Neuronal stem cell (in vitro differentiated cells): ENCODE data around the gene RPL35.

ENCODE experiments used
- DNase-seq: peaks from one replicate; pipeline ENCODE4 v3.0.0-alpha.2; 2013; ENCODE audit warnings: low spot score
- H2AFZ ChIP-seq: one replicate; pipeline ENCODE4 v1.6.1; 2013; ENCODE audit warnings: mild to moderate bottlenecking, low read length, inconsistent platforms
- H2AK5ac ChIP-seq: 2 replicates; pipeline ENCODE4 v1.6.1; 2013; ENCODE audit warnings: low read depth, mild to moderate bottlenecking, inconsistent platforms, low read length, moderate library complexity, mixed read lengths
- H2BK120ac ChIP-seq: 2 replicates; pipeline ENCODE4 v1.6.1; 2013; ENCODE audit warnings: low read depth, mild to moderate bottlenecking, inconsistent platforms, low read length, moderate library complexity, mixed read lengths
- H2BK12ac ChIP-seq: one replicate; pipeline ENCODE4 v1.6.1; 2013; ENCODE audit warnings: low read length, inconsistent platforms
- H2BK15ac ChIP-seq: 2 replicates; pipeline ENCODE4 v1.6.1; 2013; ENCODE audit warnings: mild to moderate bottlenecking, low read length, inconsistent platforms, mixed read lengths
- H2BK5ac ChIP-seq: one replicate; pipeline ENCODE4 v1.6.1; 2013; ENCODE audit warnings: inconsistent platforms, mild to moderate bottlenecking, low read length, moderate library complexity
- H3K14ac ChIP-seq: one replicate; pipeline ENCODE4 v1.6.1; 2013; ENCODE audit warnings: low read length, inconsistent platforms
- H3K18ac ChIP-seq: 2 replicates; pipeline ENCODE4 v1.6.1; 2013; ENCODE audit warnings: low read length, inconsistent platforms
- H3K23ac ChIP-seq: 2 replicates; pipeline ENCODE4 v1.6.1; 2013; ENCODE audit warnings: low read depth, mild to moderate bottlenecking, mixed read lengths, low read length, inconsistent platforms; ENCODE audit not compliant: poor library complexity
- H3K27ac ChIP-seq: replicated peaks from 3 replicates; pipeline ENCODE4 v1.5.1; 2013; ENCODE audit warnings: low read length, inconsistent platforms
- H3K27me3 ChIP-seq, 3 experiments: 2 replicates each; pipeline ENCODE4 v1.6.1; 2013; ENCODE audit warnings: low read length in 3 of 3, mild to moderate bottlenecking in 2 of 3, inconsistent platforms in 1 of 3, low read depth in 1 of 3, mixed read lengths in 1 of 3, moderate library complexity in 1 of 3; ENCODE audit not compliant: control insufficient read depth in 3 of 3, insufficient read depth in 3 of 3
- H3K36me3 ChIP-seq, 2 donors: replicated peaks in 1 of 2; 2 replicates each; pipeline ENCODE4 v1.6.1; 2013; ENCODE audit warnings: low read length in 2 of 2; ENCODE audit not compliant: control insufficient read depth in 2 of 2, insufficient read depth in 2 of 2
- H3K4ac ChIP-seq: 2 replicates; pipeline ENCODE4 v1.6.1; 2013; ENCODE audit warnings: inconsistent platforms, mild to moderate bottlenecking, low read length, moderate library complexity
- H3K4me1 ChIP-seq, 2 donors: 1 replicate in 1 of 2; 2 replicates in 1 of 2; pipeline ENCODE4 v1.6.1; 2013; ENCODE audit warnings: low read length in 2 of 2, low read depth in 1 of 2; ENCODE audit not compliant: control insufficient read depth in 2 of 2, insufficient read depth in 1 of 2
- H3K4me2 ChIP-seq: one replicate; pipeline ENCODE4 v1.6.1; 2013; ENCODE audit warnings: mild to moderate bottlenecking, low read length, inconsistent platforms; ENCODE audit not compliant: insufficient read depth, poor library complexity, severe bottlenecking
- H3K4me3 ChIP-seq, 2 donors: 2 replicates each; pipeline ENCODE4 v1.5.1; 2013; ENCODE audit warnings: low read length in 2 of 2, mild to moderate bottlenecking in 2 of 2, inconsistent platforms in 1 of 2, moderate library complexity in 1 of 2
- H3K79me1 ChIP-seq: one replicate; pipeline ENCODE4 v1.6.1; 2013; ENCODE audit warnings: low read depth, mild to moderate bottlenecking, inconsistent platforms, low read length, moderate library complexity
- H3K9ac ChIP-seq: one replicate; pipeline ENCODE4 v1.6.1; 2013; ENCODE audit warnings: mild to moderate bottlenecking, low read depth, low read length, inconsistent platforms; ENCODE audit not compliant: poor library complexity
- H3K9me3 ChIP-seq, 2 donors: replicated peaks in 1 of 2; 2 replicates each; pipeline versions ENCODE3 to v1.6.1; 2013; ENCODE audit warnings: low read length in 2 of 2, mild to moderate bottlenecking in 2 of 2, inconsistent platforms in 1 of 2, low read depth in 1 of 2, mixed read lengths in 1 of 2, moderate library complexity in 1 of 2; ENCODE audit not compliant: control insufficient read depth in 2 of 2, insufficient read depth in 1 of 2
- H4K8ac ChIP-seq: one replicate; pipeline ENCODE4 v1.6.1; 2013; ENCODE audit warnings: low read depth, mild to moderate bottlenecking, inconsistent platforms, low read length, moderate library complexity
- H4K91ac ChIP-seq: one replicate; pipeline ENCODE4 v1.6.1; 2013; ENCODE audit warnings: low read length, low read depth, mild to moderate bottlenecking, inconsistent platforms; ENCODE audit not compliant: poor library complexity
- WGBS, 2 donors: extraction: QIAGEN DNeasy Blood & Tissue Kit; methylation state at CpG; one replicate each; pipeline ENCODE4 v1.1.7; 2013; ENCODE audit warnings: missing lambda C conversion rate in 2 of 2, mixed read lengths in 1 of 2; ENCODE audit not compliant: insufficient read length in 2 of 2, insufficient replicate concordance in 1 of 2; ENCODE audit errors: extremely low coverage in 2 of 2; 5-methylcytosine and 5-hydroxymethylcytosine counted together

The RPL35 gene

GRCh38 chr9:124820698-124821623 is 40.8 kb downstream of the RPL35 start:
- Histone ChIP-seq H2AK5ac (no peak overlapping the region), H4K8ac (no peak overlapping the region), H3K27ac (no peak overlapping the region), H2AFZ (peak overlapping the region; percentile 49), H2BK12ac (no peak overlapping the region), H3K14ac (no peak overlapping the region), H3K79me1 (no peaks in the 10 kb centered on the region), H3K23ac (no peak overlapping the region), H3K27me3 (peaks cover 0 to 6% (median 0%) of the 10 kb centered on the region in 3 experiments), H2BK5ac (peak overlapping the region; percentile 7), H2BK15ac (peak overlapping the region; percentile 20), H4K91ac (no peak overlapping the region), H3K4me3 (no peak overlapping the region), H3K4ac (no peak overlapping the region), H3K4me2 (no peak overlapping the region), H3K18ac (no peak overlapping the region), H3K9ac (no peak overlapping the region), H3K9me3 (no peaks in the 10 kb centered on the region), H2BK120ac (no peak overlapping the region), H3K4me1 (peaks cover 2 to 4% of the 10 kb centered on the region in 2 donors), H3K36me3 (no peaks in the 10 kb centered on the region)
- DNase-seq: no peak
- WGBS, 2 donors: no CpG with 5 or more reads among the region's 12 CpGs

GRCh38 chr9:124818431-124819281 is 43.1 kb downstream of the RPL35 start:
- no peak overlapping the region for H2AK5ac ChIP-seq
- H2BK12ac ChIP-seq: no peak overlapping the region
- peak overlapping the region; percentile 70 for H2AFZ ChIP-seq
- H3K14ac ChIP-seq: peak overlapping the region; percentile 10
- no peak overlapping the region for H2BK5ac ChIP-seq
- H4K91ac ChIP-seq: no peak overlapping the region
- H3K79me1 ChIP-seq: no peaks in the 10 kb centered on the region
- WGBS, 2 donors: no CpG with 5 or more reads among the region's 18 CpGs
- H3K18ac ChIP-seq: peak overlapping the region; percentile 42
- H3K9ac ChIP-seq: peak overlapping the region; percentile 46
- H3K23ac ChIP-seq: peak overlapping the region; percentile 62
- no peaks in the 10 kb centered on the region for H3K9me3 ChIP-seq
- no peaks in the 10 kb centered on the region for H3K36me3 ChIP-seq
- H2BK15ac ChIP-seq: peak overlapping the region; percentile 91
- peaks cover 0 to 6% (median 0%) of the 10 kb centered on the region in 3 experiments for H3K27me3 ChIP-seq
- H3K4ac ChIP-seq: no peak overlapping the region
- H3K27ac ChIP-seq: no peak overlapping the region
- H3K4me1 ChIP-seq: peaks cover 4 to 5% of the 10 kb centered on the region in 2 donors
- H4K8ac ChIP-seq: no peak overlapping the region
- DNase-seq: no peak
- no peak overlapping the region for H3K4me2 ChIP-seq
- H2BK120ac ChIP-seq: no peak overlapping the region
- H3K4me3 ChIP-seq: no peak overlapping the region

- Histone ChIP-seq H3K27me3 (peaks cover 0 to 3% (median 0%) of the 10 kb centered on the region in 3 experiments), H3K9me3 (no peaks in the 10 kb centered on the region), H3K4ac (no peak overlapping the region), H3K4me2 (no peak overlapping the region), H3K27ac (no peak overlapping the region), H3K4me1 (peaks cover 18 to 25% of the 10 kb centered on the region in 2 donors), H3K23ac (no peak overlapping the region), H3K4me3 (no peak overlapping the region), H3K36me3 (no peaks in the 10 kb centered on the region), H3K14ac (no peak overlapping the region), H2BK12ac (no peak overlapping the region), H2BK15ac (no peak overlapping the region), H3K9ac (no peak overlapping the region), H4K91ac (no peak overlapping the region), H4K8ac (no peak overlapping the region), H2BK5ac (no peak overlapping the region), H2AK5ac (no peak overlapping the region), H3K79me1 (no peaks in the 10 kb centered on the region), H2BK120ac (no peak overlapping the region), H2AFZ (no peak overlapping the region), H3K18ac (no peak overlapping the region)
- no CpG with 5 or more reads among the region's 5 CpGs for WGBS, 2 donors
- DNase-seq: no peak
Observed at GRCh38 chr9:124815601-124816000, 46.2 kb downstream of the RPL35 start.

- no peak overlapping the region for H3K4me2 ChIP-seq
- H3K23ac ChIP-seq: no peak overlapping the region
- peak overlapping the region; percentile 93 for H2AK5ac ChIP-seq
- H4K91ac ChIP-seq: no peak overlapping the region
- no peak overlapping the region for H3K4me3 ChIP-seq
- peaks cover 0 to 3% (median 0%) of the 10 kb centered on the region in 3 experiments for H3K27me3 ChIP-seq
- peaks cover 21 to 30% of the 10 kb centered on the region in 2 donors for H3K4me1 ChIP-seq
- peak overlapping the region; percentile 28 for H2AFZ ChIP-seq
- no peak overlapping the region for H3K14ac ChIP-seq
- H3K9ac ChIP-seq: no peak overlapping the region
- H3K18ac ChIP-seq: no peak overlapping the region
- no peak overlapping the region for H4K8ac ChIP-seq
- H3K9me3 ChIP-seq: peaks cover 0 to 5% of the 10 kb centered on the region in 2 donors
- H2BK120ac ChIP-seq: no peak overlapping the region
- H3K36me3 ChIP-seq: no peaks in the 10 kb centered on the region
- H2BK5ac ChIP-seq: no peak overlapping the region
- no peak for DNase-seq
- no peak overlapping the region for H2BK12ac ChIP-seq
- peak overlapping the region; percentile 0 for H2BK15ac ChIP-seq
- H3K27ac ChIP-seq: no peak overlapping the region
- no peaks in the 10 kb centered on the region for H3K79me1 ChIP-seq
- H3K4ac ChIP-seq: no peak overlapping the region
- no CpG with 5 or more reads among the region's 5 CpGs for WGBS, 2 donors
Observed at GRCh38 chr9:124814164-124814535, 47.6 kb downstream of the RPL35 start.
